HCT116 (cell line): Measurements from ENCODE around the gene RABL6. TPM values are rescaled to one million over a fixed set of nuclear protein-coding genes. Genes with fewer than 3 reads are reported as not detected.
"Not testable (repeated sequence)": the region's sequence is repeated elsewhere in the genome, so short reads cannot be mapped to it uniquely, and the experiment has no call there.

ENCODE experiments used
- ATAC-seq: fragments of 200-7000 bp; cut with Tn5 transposase; 2 replicates; pipeline ENCODE4 v1.9.1; 2020; ENCODE audit warnings: mild to moderate bottlenecking, moderate library complexity
- BruUV-seq: library from RNA; stranded (reverse); fragments of 400-500 nt; replicated peaks from 2 replicates; lab custom pipeline; 2021; lab: Mats Ljungman, UMichigan
- CTCF ChIA-PET: fragments of 300-600 bp; sonication (Branson Sonifier 250); formaldehyde crosslinking; loops from one replicate; lab custom pipeline; 2021; ENCODE audit warnings: antibody characterized with exemption; lab: Charles Lee
- POLR2A ChIA-PET: fragments of 300-600, 350-600 bp; sonication (Branson Sonifier 250); formaldehyde crosslinking; loops from one replicate; lab custom pipeline; 2021; ENCODE audit warnings: antibody characterized with exemption; lab: Charles Lee
- RAD21 ChIA-PET, 2 experiments: fragments of 300-600 bp; sonication (Branson Sonifier 250); formaldehyde crosslinking; loops; one replicate each; lab custom pipeline; 2023; ENCODE audit warnings: low total read pairs in 2 of 2; ENCODE audit not compliant: uncharacterized antibody in 2 of 2, unreplicated experiment in 2 of 2, low non-redundant PET in 1 of 2; lab: Charles Lee
- DNase-seq: peaks from one replicate; pipeline ENCODE4 v3.0.0-alpha.2; 2010; ENCODE audit warnings: low read depth, low spot score
- H2AFZ ChIP-seq: fragments of 200-600 bp; shearing (Covaris generic), sonication (generic); 2 replicates; pipeline ENCODE4 v1.6.1; 2017; ENCODE audit warnings: low read depth, mixed run types, mixed read lengths, antibody characterized with exemption, low read length; ENCODE audit not compliant: poor library complexity, severe bottlenecking
- H3K27ac ChIP-seq: 2 replicates; pipeline ENCODE4 v1.5.1; 2012; ENCODE audit warnings: low read depth, low read length
- H3K27me3 ChIP-seq: fragments of 200-600 bp; sonication (generic); 2 replicates; pipeline ENCODE4 v1.6.1; 2016; ENCODE audit warnings: mixed run types, low read length, mixed read lengths; ENCODE audit not compliant: insufficient read depth
- H3K36me3 ChIP-seq, 2 experiments: fragments of 200-500 bp in 1 of 2; fragments of 200-600 bp in 1 of 2; sonication (Bioruptor generic) in 1 of 2; sonication (generic) in 1 of 2; 2 replicates each; pipeline versions ENCODE4 v1.5.1 to v1.6.1; 2014 to 2016; ENCODE audit warnings: low read length in 2 of 2, inconsistent platforms in 1 of 2, mixed read lengths in 1 of 2, mixed run types in 1 of 2; ENCODE audit not compliant: insufficient read depth in 2 of 2, control insufficient read depth in 1 of 2
- H3K4me1 ChIP-seq, 2 experiments: fragments of 200-600 bp in 1 of 2; sonication (generic) in 1 of 2; 2 replicates each; pipeline versions ENCODE4 v1.5.1 to v1.6.1; 2012 to 2017; ENCODE audit warnings: low read length in 2 of 2, inconsistent platforms in 1 of 2, mild to moderate bottlenecking in 1 of 2, mixed read lengths in 1 of 2, mixed run types in 1 of 2, moderate library complexity in 1 of 2; ENCODE audit not compliant: insufficient read depth in 2 of 2, control insufficient read depth in 1 of 2
- H3K4me2 ChIP-seq: fragments of 200-600 bp; sonication (generic); 2 replicates; pipeline ENCODE4 v1.6.1; 2017; ENCODE audit warnings: mixed run types, low read length, mixed read lengths
- H3K4me3 ChIP-seq, 2 experiments: fragments of 200-600 bp in 1 of 2; sonication (generic) in 1 of 2; replicated peaks in 1 of 2; 2 replicates each; pipeline ENCODE4 v1.5.1; 2011 to 2016; ENCODE audit warnings: low read length in 2 of 2, control low read depth in 1 of 2, low read depth in 1 of 2, mild to moderate bottlenecking in 1 of 2, mixed read lengths in 1 of 2, mixed run types in 1 of 2
- H3K79me2 ChIP-seq: fragments of 200-600 bp; sonication (generic); 2 replicates; pipeline ENCODE4 v1.6.1; 2017; ENCODE audit warnings: mild to moderate bottlenecking, mixed run types, low read length, moderate library complexity, mixed read lengths; ENCODE audit not compliant: insufficient read depth
- H3K9ac ChIP-seq: fragments of 200-600 bp; sonication (generic); 2 replicates; pipeline ENCODE4 v1.6.1; 2016; ENCODE audit warnings: low read length, mixed read lengths
- H3K9me2 ChIP-seq: fragments of 200-600 bp; sonication (generic), shearing (Covaris generic); 2 replicates; pipeline ENCODE4 v1.6.1; 2017; ENCODE audit warnings: mixed run types, mild to moderate bottlenecking, moderate library complexity; ENCODE audit not compliant: insufficient read depth
- H3K9me3 ChIP-seq, 2 experiments: fragments of 200-500 bp in 1 of 2; fragments of 200-600 bp in 1 of 2; sonication (Bioruptor generic) in 1 of 2; sonication (generic) in 1 of 2; 2 replicates each; pipeline ENCODE4 v1.6.1; 2014 to 2017; ENCODE audit warnings: low read length in 2 of 2, mixed read lengths in 2 of 2, inconsistent platforms in 1 of 2, low read depth in 1 of 2, mild to moderate bottlenecking in 1 of 2, mixed run types in 1 of 2, moderate library complexity in 1 of 2; ENCODE audit not compliant: control insufficient read depth in 1 of 2, insufficient read depth in 1 of 2
- H4K20me1 ChIP-seq: fragments of 200-600 bp; sonication (generic), shearing (Covaris generic); 2 replicates; pipeline ENCODE4 v1.6.1; 2017; ENCODE audit warnings: mixed run types, mild to moderate bottlenecking, moderate library complexity; ENCODE audit not compliant: insufficient read depth
- CBX3 ChIP-seq: IDR thresholded peaks from 2 replicates; pipeline ENCODE4 v1.6.1; 2012; ENCODE audit warnings: low read depth
- EZH2phosphoT487 ChIP-seq: fragments of 200-600 bp; IDR thresholded peaks from 2 replicates; pipeline ENCODE4 v1.6.1; 2018; ENCODE audit warnings: antibody characterized with exemption, borderline replicate concordance
- FOSL1 ChIP-seq: IDR thresholded peaks from 2 replicates; pipeline ENCODE4 v1.6.1; 2012; ENCODE audit warnings: low read depth
- POLR2A ChIP-seq: IDR thresholded peaks from 2 replicates; pipeline ENCODE4 v1.7.0; 2011; ENCODE audit warnings: borderline replicate concordance; ENCODE audit not compliant: insufficient read depth, insufficient read length; ENCODE audit errors: extremely low read depth
- POLR2AphosphoS5 ChIP-seq: IDR thresholded peaks from 2 replicates; pipeline ENCODE4 v1.6.1; 2011; ENCODE audit warnings: mild to moderate bottlenecking, low read depth, low read length, moderate library complexity
- RAD21 ChIP-seq: IDR thresholded peaks from 2 replicates; pipeline ENCODE4 v1.6.1; 2012; ENCODE audit warnings: low read depth, mild to moderate bottlenecking
- SP1 ChIP-seq: IDR thresholded peaks from 2 replicates; pipeline ENCODE4 v1.6.1; 2012; ENCODE audit warnings: low read depth
- SRF ChIP-seq: IDR thresholded peaks from 2 replicates; pipeline ENCODE4 v1.6.1; 2012; ENCODE audit warnings: low read depth
- YY1 ChIP-seq: IDR thresholded peaks from 2 replicates; pipeline ENCODE4 v1.6.1; 2011; ENCODE audit warnings: low read length, low read depth, moderate library complexity, mild to moderate bottlenecking; ENCODE audit not compliant: insufficient replicate concordance; ENCODE audit errors: extremely low read depth
- intact Hi-C: fragments of 100-400 bp; cut with micrococcal nuclease; formaldehyde crosslinking; loops from 2 replicates; pipeline ENCODE4 v1.10.0; 2022
- total RNA-seq: library from RNA; stranded (reverse); gene quantifications from one replicate; pipeline ENCODE4 v1.2.1, GENCODE V29; 2021; ENCODE audit not compliant: unreplicated experiment

Gene RABL6
- total RNA-seq, 1 experiment from 2014 or later = 98.6 TPM

- intact Hi-C loops = loop anchor here (1.0 to 10.0 kb wide), 3 partner anchors 27 to 440 kb away; partner anchors contain the start of genes CYSRT1, FBXW5, LCN8 and RNF208
- no peaks in the 10 kb centered on the region for H3K9me2 ChIP-seq
- ChIA-PET RAD21 (no interaction called here), CTCF (no interaction called here), POLR2A (no interaction called here)
- DNase-seq (no peak), ATAC-seq (no peak)
- no peak overlapping the region for H3K4me3 ChIP-seq
- BruUV-seq = no TSS peak
- H3K36me3 ChIP-seq = no peaks in the 10 kb centered on the region
- H3K4me2 ChIP-seq = no peak overlapping the region
- H3K9me3 ChIP-seq = no peaks in the 10 kb centered on the region
- H4K20me1 ChIP-seq = no peaks in the 10 kb centered on the region
- no peaks in the 10 kb centered on the region for H3K79me2 ChIP-seq
- TF ChIP-seq RAD21 (no peak), EZH2phosphoT487 (no peak), SP1 (no peak), YY1 (no peak), POLR2AphosphoS5 (no peak), POLR2A (no peak), CBX3 (no peak), SRF (no peak), FOSL1 (no peak)
- H3K4me1 ChIP-seq = peaks cover 4 to 18% of the 10 kb centered on the region in 2 experiments; a peak in 3 of 4 replicates
- H3K9ac ChIP-seq = no peak overlapping the region
- no peak overlapping the region for H3K27ac ChIP-seq
- peak overlapping the region; percentile 94 for H2AFZ ChIP-seq
- H3K27me3 ChIP-seq = no peaks in the 10 kb centered on the region
Measured at GRCh38 chr9:136784997-136785361, 22.8 kb upstream of the RABL6 start.

GRCh38 chr9:136785565-136786355, 22.0 kb upstream of the RABL6 start:
- BruUV-seq, POLR2A ChIA-PET: not testable (repeated sequence)

More at GRCh38 chr9:136785565-136786355, 22.0 kb upstream of the RABL6 start:
- RAD21 ChIA-PET, H3K36me3 ChIP-seq, H3K27me3 ChIP-seq, H3K27ac ChIP-seq, H3K4me2 ChIP-seq, H3K79me2 ChIP-seq, H3K9ac ChIP-seq, H3K9me3 ChIP-seq, H3K9me2 ChIP-seq, H2AFZ ChIP-seq, H4K20me1 ChIP-seq, DNase-seq, H3K4me3 ChIP-seq, ATAC-seq: not testable (repeated sequence)
- H3K4me1 ChIP-seq = peaks cover 10 to 23% of the 10 kb centered on the region in 2 experiments; a peak in 3 of 4 replicates
- intact Hi-C loops = loop anchor here (5.0 to 10.0 kb wide), 2 partner anchors 157 to 439 kb away; partner anchors contain the start of genes CYSRT1, FBXW5, RNF208 and RNF224
- CTCF ChIA-PET = interaction anchor here (1.4 kb wide), 1 partner anchor 249 kb away, joined by 4 read pairs; no protein-coding TSS in a partner anchor
